ENCODE measurements around the gene HHIPL1. TPM values are rescaled to one million over a fixed set of nuclear protein-coding genes. Genes with fewer than 3 reads are reported as not detected.

The HHIPL1 gene
- total and polyA plus RNA-seq, 4 donors: 0.31 to 4.0 (median 1.1) TPM

GRCh38 chr14:99724196-99724891 lies 79.4 kb downstream of the HHIPL1 start:
- Histone ChIP-seq H3K9ac (ENCODE audit: insufficient read depth in 1 of 2, low read length in 2 of 2) (no peak overlapping the region), H3K4me3 (no peak overlapping the region), H3K27ac (ENCODE audit: low read depth in 1 of 2, low read length in 1 of 2) (no peak overlapping the region), H3K27me3 (ENCODE audit: control insufficient read depth in 3 of 3, insufficient read depth in 3 of 3, low read length in 2 of 3) (no peaks in the 10 kb centered on the region), H3K9me3 (ENCODE audit: control insufficient read depth in 4 of 4, insufficient read depth in 3 of 4, low read length in 3 of 4) (no peaks in the 10 kb centered on the region), H3K36me3 (ENCODE audit: control insufficient read depth in 4 of 4, insufficient read depth in 4 of 4, low read length in 4 of 4) (no peaks in the 10 kb centered on the region), H3K4me1 (ENCODE audit: control insufficient read depth in 5 of 5, insufficient read depth in 5 of 5, low read length in 5 of 5) (no peaks in the 10 kb centered on the region)
- 73 to 75% methylated on average over 5 of the region's 5 CpGs for WGBS, 2 donors
- DNase-seq: no peak
- no peak for ATAC-seq (ENCODE audit: insufficient read depth, low FRiP score)
- no peak for TF ChIP-seq CTCF (IDR thresholded peaks at IDR 0.05; ENCODE audit: control extremely low read depth, extremely low read depth)

- WGBS, 2 donors: 95 to 96% methylated on average over 15 of the region's 15 CpGs
- no peak overlapping the region for H3K4me3 ChIP-seq
- no peak for ATAC-seq (ENCODE audit: insufficient read depth, low FRiP score)
- H3K9me3 ChIP-seq (ENCODE audit: control insufficient read depth in 4 of 4, insufficient read depth in 3 of 4, low read length in 3 of 4): no peaks in the 10 kb centered on the region
- no peak overlapping the region for H3K27ac ChIP-seq (ENCODE audit: low read depth in 1 of 2, low read length in 1 of 2)
- no peaks in the 10 kb centered on the region for H3K4me1 ChIP-seq (ENCODE audit: control insufficient read depth in 5 of 5, insufficient read depth in 5 of 5, low read length in 5 of 5)
- no peak for DNase-seq
- no peak for TF ChIP-seq CTCF (IDR thresholded peaks at IDR 0.05; ENCODE audit: control extremely low read depth, extremely low read depth)
- H3K36me3 ChIP-seq (ENCODE audit: control insufficient read depth in 4 of 4, insufficient read depth in 4 of 4, low read length in 4 of 4): no peaks in the 10 kb centered on the region
- no peak overlapping the region for H3K9ac ChIP-seq (ENCODE audit: insufficient read depth in 1 of 2, low read length in 2 of 2)
- no peaks in the 10 kb centered on the region for H3K27me3 ChIP-seq (ENCODE audit: control insufficient read depth in 3 of 3, insufficient read depth in 3 of 3, low read length in 2 of 3)
Observed at GRCh38 chr14:99724939-99725773, 80.2 kb downstream of the HHIPL1 start.

GRCh38 chr14:99725774-99726537 lies 81.0 kb downstream of the HHIPL1 start:
- no peaks in the 10 kb centered on the region for H3K9me3 ChIP-seq (ENCODE audit: control insufficient read depth in 4 of 4, insufficient read depth in 3 of 4, low read length in 3 of 4)
- no peak overlapping the region for H3K9ac ChIP-seq (ENCODE audit: insufficient read depth in 1 of 2, low read length in 2 of 2)
- TF ChIP-seq CTCF (IDR thresholded peaks at IDR 0.05; ENCODE audit: control extremely low read depth, extremely low read depth): no peak
- ATAC-seq (ENCODE audit: insufficient read depth, low FRiP score) (no peak), DNase-seq (peak in 1 of 3 donors; percentile 21)
- no peak overlapping the region for H3K4me3 ChIP-seq
- peaks cover 0 to 5% (median 0%) of the 10 kb centered on the region in 5 donors for H3K4me1 ChIP-seq (ENCODE audit: control insufficient read depth in 5 of 5, insufficient read depth in 5 of 5, low read length in 5 of 5)
- H3K27ac ChIP-seq (ENCODE audit: low read depth in 1 of 2, low read length in 1 of 2): no peak overlapping the region
- WGBS, 2 donors: 57 to 63% methylated on average over 18 of the region's 18 CpGs
- no peaks in the 10 kb centered on the region for H3K36me3 ChIP-seq (ENCODE audit: control insufficient read depth in 4 of 4, insufficient read depth in 4 of 4, low read length in 4 of 4)
- H3K27me3 ChIP-seq (ENCODE audit: control insufficient read depth in 3 of 3, insufficient read depth in 3 of 3, low read length in 2 of 3): no peaks in the 10 kb centered on the region
